Activated T-helper 17 cell treated with anti-CD3 and anti-CD28 coated beads, Interleukin-2, amount 50 U/mL, for 72 hours (primary cell): ENCODE measurements around the gene CYP2C8. TPM values are rescaled to one million over a fixed set of nuclear protein-coding genes. Genes with fewer than 3 reads are reported as not detected.
"Not testable (repeated sequence)": the region's sequence is repeated elsewhere in the genome, so short reads cannot be mapped to it uniquely, and the experiment has no call there.

Experiments used
- ATAC-seq: fragments of 150-1000 bp; cut with Tn5 transposase; replicated peaks from 2 replicates; pipeline ENCODE4 v1.10.0; 2021; ENCODE audit warnings: mild to moderate bottlenecking, moderate library complexity
- H3K27ac Mint-ChIP-seq: one replicate; pipeline ENCODE4 v1.8.0; 2022; ENCODE audit warnings: mixed read lengths
- H3K27me3 Mint-ChIP-seq: one replicate; pipeline ENCODE4 v1.8.0; 2022; ENCODE audit warnings: mixed read lengths
- H3K36me3 Mint-ChIP-seq: one replicate; pipeline ENCODE4 v1.8.0; 2022; ENCODE audit warnings: low read depth, mild to moderate bottlenecking, mixed read lengths
- H3K4me1 Mint-ChIP-seq: one replicate; pipeline ENCODE4 v1.8.0; 2022; ENCODE audit warnings: mixed read lengths
- H3K4me3 Mint-ChIP-seq: one replicate; pipeline ENCODE4 v1.8.0; 2022; ENCODE audit warnings: mild to moderate bottlenecking, mixed read lengths
- H3K9me3 Mint-ChIP-seq: one replicate; pipeline ENCODE4 v1.8.0; 2022; ENCODE audit warnings: mixed read lengths
- total RNA-seq, 2 donors: library from RNA; stranded (reverse); gene quantifications; one replicate each; pipeline ENCODE4 v1.2.3, GENCODE V29; 2022

CYP2C8 gene
- total RNA-seq = under 1 TPM; 0.16 to 0.17 TPM

GRCh38 chr10:95069286-95069685, at the start of gene CYP2C8:
Gene CYP2C8, minus strand, starts transcription at chr10:95069497. Its CDS starts 95 bp downstream, at chr10:95069402.
- Mint-ChIP-seq H3K27ac (no peak within 1 kb of the TSS), H3K27me3 (no peaks in the 10 kb centered on the region), H3K4me1 (no peaks in the 10 kb centered on the region), H3K36me3 (no peaks in the 10 kb centered on the region), H3K9me3 (peaks cover 5% of the 10 kb centered on the region), H3K4me3 (no peak within 1 kb of the TSS)
- ATAC-seq = no peak

GRCh38 chr10:95116869-95117269, 47.6 kb upstream of the CYP2C8 start:
- Mint-ChIP-seq H3K27me3 (no peaks in the 10 kb centered on the region), H3K4me3 (no peak overlapping the region), H3K36me3 (no peaks in the 10 kb centered on the region), H3K27ac (no peak overlapping the region), H3K4me1 (no peaks in the 10 kb centered on the region), H3K9me3 (peaks cover 22% of the 10 kb centered on the region)
- ATAC-seq = no peak

GRCh38 chr10:95110823-95111222, 41.5 kb upstream of the CYP2C8 start:
- H3K4me3 Mint-ChIP-seq, H3K27ac Mint-ChIP-seq, H3K27me3 Mint-ChIP-seq, H3K36me3 Mint-ChIP-seq, H3K4me1 Mint-ChIP-seq, ATAC-seq: not testable (repeated sequence)
- H3K9me3 Mint-ChIP-seq = peaks cover 21% of the 10 kb centered on the region

GRCh38 chr10:95097805-95098204, 28.5 kb upstream of the CYP2C8 start:
- H3K27me3 Mint-ChIP-seq = no peaks in the 10 kb centered on the region
- H3K27ac Mint-ChIP-seq = no peak overlapping the region
- no peaks in the 10 kb centered on the region for H3K36me3 Mint-ChIP-seq

GRCh38 chr10:95096143-95096542, 26.8 kb upstream of the CYP2C8 start:
- Mint-ChIP-seq H3K9me3 (no peaks in the 10 kb centered on the region), H3K4me3 (no peak overlapping the region), H3K27ac (no peak overlapping the region), H3K36me3 (no peaks in the 10 kb centered on the region), H3K27me3 (no peaks in the 10 kb centered on the region), H3K4me1 (no peaks in the 10 kb centered on the region)
- no peak for ATAC-seq

More at GRCh38 chr10:95097805-95098204, 28.5 kb upstream of the CYP2C8 start:
- H3K9me3 Mint-ChIP-seq = no peaks in the 10 kb centered on the region
- H3K4me3 Mint-ChIP-seq = no peak overlapping the region
- ATAC-seq = no peak
- H3K4me1 Mint-ChIP-seq = no peaks in the 10 kb centered on the region

GRCh38 chr10:95079626-95080025, 10.3 kb upstream of the CYP2C8 start:
- not testable (repeated sequence) for H3K4me3 Mint-ChIP-seq

GRCh38 chr10:95077556-95077955, 8.3 kb upstream of the CYP2C8 start:
- Mint-ChIP-seq H3K27me3 (no peaks in the 10 kb centered on the region), H3K4me3 (no peak overlapping the region), H3K9me3 (peaks cover 5% of the 10 kb centered on the region), H3K36me3 (no peaks in the 10 kb centered on the region), H3K4me1 (no peaks in the 10 kb centered on the region), H3K27ac (no peak overlapping the region)
- ATAC-seq = no peak

More at GRCh38 chr10:95079626-95080025, 10.3 kb upstream of the CYP2C8 start:
- H3K9me3 Mint-ChIP-seq, H3K27me3 Mint-ChIP-seq, H3K27ac Mint-ChIP-seq, ATAC-seq, H3K36me3 Mint-ChIP-seq, H3K4me1 Mint-ChIP-seq: not testable (repeated sequence)

- Mint-ChIP-seq H3K4me1 (no peaks in the 10 kb centered on the region), H3K4me3 (no peak overlapping the region), H3K27ac (no peak overlapping the region), H3K27me3 (no peaks in the 10 kb centered on the region), H3K9me3 (peaks cover 5% of the 10 kb centered on the region), H3K36me3 (no peaks in the 10 kb centered on the region)
- ATAC-seq = no peak
These were observed 1.9 kb upstream of the CYP2C8 start for GRCh38 chr10:95071107-95071660.

- not testable (repeated sequence) for H3K4me1 Mint-ChIP-seq, ATAC-seq, H3K4me3 Mint-ChIP-seq, H3K27ac Mint-ChIP-seq, H3K9me3 Mint-ChIP-seq, H3K36me3 Mint-ChIP-seq, H3K27me3 Mint-ChIP-seq
These were observed 5.2 kb downstream of the CYP2C8 start for GRCh38 chr10:95064125-95064524.

GRCh38 chr10:95056744-95057363, 12.4 kb downstream of the CYP2C8 start:
- H3K4me1 Mint-ChIP-seq = no peaks in the 10 kb centered on the region
- ATAC-seq = no peak

GRCh38 chr10:95049919-95050318, 19.4 kb downstream of the CYP2C8 start:
- ATAC-seq = no peak
- Mint-ChIP-seq H3K27me3 (no peaks in the 10 kb centered on the region), H3K4me1 (no peaks in the 10 kb centered on the region), H3K4me3 (no peak overlapping the region), H3K9me3 (peaks cover 10% of the 10 kb centered on the region), H3K36me3 (no peaks in the 10 kb centered on the region), H3K27ac (no peak overlapping the region)

More at GRCh38 chr10:95056744-95057363, 12.4 kb downstream of the CYP2C8 start:
- no peaks in the 10 kb centered on the region for H3K9me3 Mint-ChIP-seq
- no peak overlapping the region for H3K27ac Mint-ChIP-seq
- H3K27me3 Mint-ChIP-seq = no peaks in the 10 kb centered on the region
- no peaks in the 10 kb centered on the region for H3K36me3 Mint-ChIP-seq
- H3K4me3 Mint-ChIP-seq = no peak overlapping the region

- H3K4me1 Mint-ChIP-seq = no peaks in the 10 kb centered on the region
- no peak for ATAC-seq
These were observed 21.1 kb downstream of the CYP2C8 start for GRCh38 chr10:95048206-95048605.

GRCh38 chr10:95039281-95039680, 30.0 kb downstream of the CYP2C8 start:
- no peaks in the 10 kb centered on the region for H3K4me1 Mint-ChIP-seq
- no peaks in the 10 kb centered on the region for H3K36me3 Mint-ChIP-seq
- ATAC-seq = no peak
- H3K27me3 Mint-ChIP-seq = no peaks in the 10 kb centered on the region
- no peak overlapping the region for H3K27ac Mint-ChIP-seq
- no peak overlapping the region for H3K4me3 Mint-ChIP-seq
- peaks cover 8% of the 10 kb centered on the region for H3K9me3 Mint-ChIP-seq

More at GRCh38 chr10:95048206-95048605, 21.1 kb downstream of the CYP2C8 start:
- H3K27me3 Mint-ChIP-seq = no peaks in the 10 kb centered on the region
- no peaks in the 10 kb centered on the region for H3K36me3 Mint-ChIP-seq
- H3K9me3 Mint-ChIP-seq = peaks cover 14% of the 10 kb centered on the region
- no peak overlapping the region for H3K27ac Mint-ChIP-seq
- no peak overlapping the region for H3K4me3 Mint-ChIP-seq

GRCh38 chr10:95035332-95036295, 33.7 kb downstream of the CYP2C8 start:
- no peaks in the 10 kb centered on the region for H3K27me3 Mint-ChIP-seq
- H3K27ac Mint-ChIP-seq = no peak overlapping the region
- no peaks in the 10 kb centered on the region for H3K36me3 Mint-ChIP-seq
- no peak for ATAC-seq
- no peaks in the 10 kb centered on the region for H3K4me1 Mint-ChIP-seq
- H3K4me3 Mint-ChIP-seq = no peak overlapping the region
- peaks cover 8% of the 10 kb centered on the region for H3K9me3 Mint-ChIP-seq

GRCh38 chr10:95034401-95034800, 34.9 kb downstream of the CYP2C8 start:
- no peaks in the 10 kb centered on the region for H3K36me3 Mint-ChIP-seq
- ATAC-seq = no peak
- no peaks in the 10 kb centered on the region for H3K4me1 Mint-ChIP-seq
- no peaks in the 10 kb centered on the region for H3K27me3 Mint-ChIP-seq
- H3K4me3 Mint-ChIP-seq = no peak overlapping the region
- peaks cover 8% of the 10 kb centered on the region for H3K9me3 Mint-ChIP-seq
- H3K27ac Mint-ChIP-seq = no peak overlapping the region
